ENCODE measurements around the gene MED16.
"Not testable (repeated sequence)": the region's sequence is repeated elsewhere in the genome, so short reads cannot be mapped to it uniquely, and the experiment has no call there.

The MED16 gene

GRCh38 chr19:862581-863314, 30.2 kb downstream of the MED16 start:
- no peaks in the 10 kb centered on the region for H3K27me3 ChIP-seq (ENCODE audit: low read depth, low read length)
- H3K36me3 ChIP-seq (ENCODE audit: control insufficient read depth in 1 of 2, insufficient read depth in 2 of 2, low read length in 2 of 2), result peaks cover 1 to 3% of the 10 kb centered on the region in 2 donors
- no peak overlapping the region for H3K4me3 ChIP-seq (ENCODE audit: low read depth in 1 of 2, low read length in 2 of 2)
- H3K27ac ChIP-seq (ENCODE audit: low read length), result no peak overlapping the region
- no peaks in the 10 kb centered on the region for H3K9me3 ChIP-seq (ENCODE audit: control insufficient read depth in 1 of 2, low read length in 2 of 2)
- peaks cover 0 to 15% of the 10 kb centered on the region in 2 donors for H3K4me1 ChIP-seq (ENCODE audit: control insufficient read depth in 1 of 2, insufficient read depth in 2 of 2, low read length in 2 of 2)

GRCh38 chr19:861756-862580, 31.0 kb downstream of the MED16 start:
- Histone ChIP-seq H3K4me3 (ENCODE audit: low read depth in 1 of 2, low read length in 2 of 2) (peak overlapping the region in 1 of 2 donors; percentile 41), H3K27ac (ENCODE audit: low read length) (no peak overlapping the region), H3K9me3 (ENCODE audit: control insufficient read depth in 1 of 2, low read length in 2 of 2) (no peaks in the 10 kb centered on the region), H3K4me1 (ENCODE audit: control insufficient read depth in 1 of 2, insufficient read depth in 2 of 2, low read length in 2 of 2) (peaks cover 0 to 15% of the 10 kb centered on the region in 2 donors), H3K36me3 (ENCODE audit: control insufficient read depth in 1 of 2, insufficient read depth in 2 of 2, low read length in 2 of 2) (no peaks in the 10 kb centered on the region), H3K27me3 (ENCODE audit: low read depth, low read length) (no peaks in the 10 kb centered on the region)

GRCh38 chr19:861141-861755, 31.7 kb downstream of the MED16 start:
- no peaks in the 10 kb centered on the region for H3K36me3 ChIP-seq (ENCODE audit: control insufficient read depth in 1 of 2, insufficient read depth in 2 of 2, low read length in 2 of 2)
- no peaks in the 10 kb centered on the region for H3K27me3 ChIP-seq (ENCODE audit: low read depth, low read length)
- no peak overlapping the region for H3K27ac ChIP-seq (ENCODE audit: low read length)
- peaks cover 0 to 15% of the 10 kb centered on the region in 2 donors for H3K4me1 ChIP-seq (ENCODE audit: control insufficient read depth in 1 of 2, insufficient read depth in 2 of 2, low read length in 2 of 2)
- H3K9me3 ChIP-seq (ENCODE audit: control insufficient read depth in 1 of 2, low read length in 2 of 2), result no peaks in the 10 kb centered on the region
- peak overlapping the region in 1 of 2 donors; percentile 58 for H3K4me3 ChIP-seq (ENCODE audit: low read depth in 1 of 2, low read length in 2 of 2)

GRCh38 chr19:858868-859843, 33.8 kb downstream of the MED16 start, which contains the start of gene CFD:
TSS of gene CFD (plus strand) at chr19:859664. CDS start at chr19:859690, 26 bp downstream.
- Histone ChIP-seq H3K4me3 (ENCODE audit: low read depth in 1 of 2, low read length in 2 of 2) (peak within 1 kb of the TSS; percentile 28 to 58), H3K4me1 (ENCODE audit: control insufficient read depth in 1 of 2, insufficient read depth in 2 of 2, low read length in 2 of 2) (peaks cover 0 to 15% of the 10 kb centered on the region in 2 donors), H3K27ac (ENCODE audit: low read length) (no peak within 1 kb of the TSS), H3K9me3 (ENCODE audit: control insufficient read depth in 1 of 2, low read length in 2 of 2) (no peaks in the 10 kb centered on the region), H3K27me3 (ENCODE audit: low read depth, low read length) (no peaks in the 10 kb centered on the region), H3K36me3 (ENCODE audit: control insufficient read depth in 1 of 2, insufficient read depth in 2 of 2, low read length in 2 of 2) (no peaks in the 10 kb centered on the region)

GRCh38 chr19:858284-858683, 34.7 kb downstream of the MED16 start:
- H3K4me1 ChIP-seq (ENCODE audit: control insufficient read depth in 1 of 2, insufficient read depth in 2 of 2, low read length in 2 of 2), result peaks cover 0 to 15% of the 10 kb centered on the region in 2 donors
- H3K4me3 ChIP-seq (ENCODE audit: low read depth in 1 of 2, low read length in 2 of 2), result no peak overlapping the region
- no peaks in the 10 kb centered on the region for H3K36me3 ChIP-seq (ENCODE audit: control insufficient read depth in 1 of 2, insufficient read depth in 2 of 2, low read length in 2 of 2)
- H3K27me3 ChIP-seq (ENCODE audit: low read depth, low read length), result no peaks in the 10 kb centered on the region
- H3K27ac ChIP-seq (ENCODE audit: low read length), result no peak overlapping the region
- H3K9me3 ChIP-seq (ENCODE audit: control insufficient read depth in 1 of 2, low read length in 2 of 2), result no peaks in the 10 kb centered on the region

GRCh38 chr19:855566-856120, 37.3 kb downstream of the MED16 start:
- Histone ChIP-seq H3K36me3 (ENCODE audit: control insufficient read depth in 1 of 2, insufficient read depth in 2 of 2, low read length in 2 of 2) (no peaks in the 10 kb centered on the region), H3K4me3 (ENCODE audit: low read depth in 1 of 2, low read length in 2 of 2) (no peak overlapping the region), H3K27ac (ENCODE audit: low read length) (no peak overlapping the region), H3K9me3 (ENCODE audit: control insufficient read depth in 1 of 2, low read length in 2 of 2) (no peaks in the 10 kb centered on the region), H3K4me1 (ENCODE audit: control insufficient read depth in 1 of 2, insufficient read depth in 2 of 2, low read length in 2 of 2) (peaks cover 0 to 14% of the 10 kb centered on the region in 2 donors), H3K27me3 (ENCODE audit: low read depth, low read length) (no peaks in the 10 kb centered on the region)

- Histone ChIP-seq H3K27ac (ENCODE audit: low read length) (no peak overlapping the region), H3K27me3 (ENCODE audit: low read depth, low read length) (no peaks in the 10 kb centered on the region), H3K4me1 (ENCODE audit: control insufficient read depth in 1 of 2, insufficient read depth in 2 of 2, low read length in 2 of 2) (peaks cover 0 to 16% of the 10 kb centered on the region in 2 donors), H3K9me3 (ENCODE audit: control insufficient read depth in 1 of 2, low read length in 2 of 2) (no peaks in the 10 kb centered on the region), H3K36me3 (ENCODE audit: control insufficient read depth in 1 of 2, insufficient read depth in 2 of 2, low read length in 2 of 2) (no peaks in the 10 kb centered on the region), H3K4me3 (ENCODE audit: low read depth in 1 of 2, low read length in 2 of 2) (no peak overlapping the region)
Observed at GRCh38 chr19:855142-855541, 37.8 kb downstream of the MED16 start.

- Histone ChIP-seq H3K27me3 (ENCODE audit: low read depth, low read length) (no peaks in the 10 kb centered on the region), H3K27ac (ENCODE audit: low read length) (no peak overlapping the region), H3K4me1 (ENCODE audit: control insufficient read depth in 1 of 2, insufficient read depth in 2 of 2, low read length in 2 of 2) (peaks cover 0 to 14% of the 10 kb centered on the region in 2 donors), H3K4me3 (ENCODE audit: low read depth in 1 of 2, low read length in 2 of 2) (no peak overlapping the region), H3K9me3 (ENCODE audit: control insufficient read depth in 1 of 2, low read length in 2 of 2) (no peaks in the 10 kb centered on the region), H3K36me3 (ENCODE audit: control insufficient read depth in 1 of 2, insufficient read depth in 2 of 2, low read length in 2 of 2) (no peaks in the 10 kb centered on the region)
Observed at GRCh38 chr19:854549-854948, 38.4 kb downstream of the MED16 start.

GRCh38 chr19:853614-854220, 39.3 kb downstream of the MED16 start:
- not testable (repeated sequence) for H3K27ac ChIP-seq (ENCODE audit: low read length); H3K9me3 ChIP-seq (ENCODE audit: control insufficient read depth in 1 of 2, low read length in 2 of 2); H3K27me3 ChIP-seq (ENCODE audit: low read depth, low read length); H3K4me3 ChIP-seq (ENCODE audit: low read depth in 1 of 2, low read length in 2 of 2); H3K36me3 ChIP-seq (ENCODE audit: control insufficient read depth in 1 of 2, insufficient read depth in 2 of 2, low read length in 2 of 2)
- peaks cover 0 to 12% of the 10 kb centered on the region in 2 donors for H3K4me1 ChIP-seq (ENCODE audit: control insufficient read depth in 1 of 2, insufficient read depth in 2 of 2, low read length in 2 of 2)

GRCh38 chr19:853014-853585, 39.9 kb downstream of the MED16 start:
- no peak overlapping the region for H3K27ac ChIP-seq (ENCODE audit: low read length)
- H3K27me3 ChIP-seq (ENCODE audit: low read depth, low read length), result no peaks in the 10 kb centered on the region
- no peak overlapping the region for H3K4me3 ChIP-seq (ENCODE audit: low read depth in 1 of 2, low read length in 2 of 2)
- peaks cover 0 to 12% of the 10 kb centered on the region in 2 donors for H3K4me1 ChIP-seq (ENCODE audit: control insufficient read depth in 1 of 2, insufficient read depth in 2 of 2, low read length in 2 of 2)
- H3K36me3 ChIP-seq (ENCODE audit: control insufficient read depth in 1 of 2, insufficient read depth in 2 of 2, low read length in 2 of 2), result no peaks in the 10 kb centered on the region
- no peaks in the 10 kb centered on the region for H3K9me3 ChIP-seq (ENCODE audit: control insufficient read depth in 1 of 2, low read length in 2 of 2)

Data from muscle layer of duodenum (tissue), 2 donors.